Smooth muscle cell (in vitro differentiated cells): ENCODE results near the gene AGAP1. TPM values are rescaled to one million over a fixed set of nuclear protein-coding genes. Genes with fewer than 3 reads are reported as not detected.

Source experiments
- DNase-seq: peaks from one replicate; lab custom pipeline; 2025; ENCODE audit not compliant: unreplicated experiment; lab: John Stamatoyannopoulos, UW
- H2AFZ ChIP-seq: fragments of 200-600 bp; sonication (generic); 2 replicates; pipeline ENCODE4 v1.6.0; 2016; ENCODE audit warnings: antibody characterized with exemption, low read depth, mild to moderate bottlenecking
- H3F3A ChIP-seq: fragments of 200-600 bp; sonication (generic); 2 replicates; pipeline ENCODE4 v1.6.0; 2017; ENCODE audit warnings: antibody characterized with exemption, low read depth
- H3K27ac ChIP-seq: fragments of 200-600 bp; sonication (generic); 2 replicates; pipeline ENCODE4 v1.5.1; 2016; ENCODE audit warnings: low read depth, mild to moderate bottlenecking
- H3K27me3 ChIP-seq: fragments of 200-600 bp; sonication (generic); 2 replicates; pipeline ENCODE4 v1.6.1; 2016; ENCODE audit warnings: low read depth, mild to moderate bottlenecking
- H3K36me3 ChIP-seq: fragments of 200-600 bp; sonication (generic); 2 replicates; pipeline ENCODE4 v1.5.1; 2016; ENCODE audit warnings: low read depth
- H3K4me1 ChIP-seq: fragments of 200-600 bp; sonication (generic); 2 replicates; pipeline ENCODE4 v1.5.1; 2016; ENCODE audit warnings: low read depth
- H3K4me2 ChIP-seq: fragments of 200-600 bp; sonication (generic); 2 replicates; pipeline ENCODE4 v1.6.0; 2016; ENCODE audit warnings: mild to moderate bottlenecking
- H3K4me3 ChIP-seq: fragments of 200-600 bp; sonication (generic); 2 replicates; pipeline ENCODE4 v1.5.1; 2016; ENCODE audit warnings: mild to moderate bottlenecking
- H3K79me2 ChIP-seq: fragments of 200-600 bp; sonication (generic); 2 replicates; pipeline ENCODE4 v1.6.0; 2016; ENCODE audit warnings: low read depth, mild to moderate bottlenecking
- H3K9ac ChIP-seq: fragments of 200-600 bp; sonication (generic); 2 replicates; pipeline ENCODE4 v1.6.0; 2016; ENCODE audit warnings: low read depth
- H3K9me3 ChIP-seq: fragments of 200-600 bp; sonication (generic); replicated peaks from 2 replicates; pipeline ENCODE4 v1.5.1; 2016; ENCODE audit warnings: low read depth
- H4K20me1 ChIP-seq: fragments of 200-600 bp; sonication (generic); 2 replicates; pipeline ENCODE4 v1.6.0; 2016; ENCODE audit warnings: low read depth
- CTCF ChIP-seq: fragments of 200-600 bp; sonication (generic); IDR thresholded peaks from 2 replicates; pipeline ENCODE4 v1.5.1; 2017; ENCODE audit warnings: borderline replicate concordance, mild to moderate bottlenecking, antibody characterized with exemption; ENCODE audit not compliant: insufficient read depth, poor library complexity, severe bottlenecking
- WGBS: methylation state at CpG from one replicate; pipeline ENCODE4 v1.1.7; 2016; ENCODE audit warnings: low lambda C conversion rate; 5-methylcytosine and 5-hydroxymethylcytosine counted together
- polyA plus RNA-seq: library from polyadenylated mRNA; unstranded; fragments of >200 nt; fragmentation: Nextera tagmentation; extraction: Ambion mirVana; gene quantifications from 2 replicates; pipeline ENCODE4 v1.2.1, GENCODE V29; 2016
- total RNA-seq: library from RNA; depleted of rRNA; stranded (reverse); fragments of >200 nt; gene quantifications from 2 replicates; pipeline ENCODE4 v1.2.3, GENCODE V29; 2014

The AGAP1 gene
- total and polyA plus RNA-seq, 2 experiments from 2014 or later, result 3.9 to 9.8 TPM

DNA sequence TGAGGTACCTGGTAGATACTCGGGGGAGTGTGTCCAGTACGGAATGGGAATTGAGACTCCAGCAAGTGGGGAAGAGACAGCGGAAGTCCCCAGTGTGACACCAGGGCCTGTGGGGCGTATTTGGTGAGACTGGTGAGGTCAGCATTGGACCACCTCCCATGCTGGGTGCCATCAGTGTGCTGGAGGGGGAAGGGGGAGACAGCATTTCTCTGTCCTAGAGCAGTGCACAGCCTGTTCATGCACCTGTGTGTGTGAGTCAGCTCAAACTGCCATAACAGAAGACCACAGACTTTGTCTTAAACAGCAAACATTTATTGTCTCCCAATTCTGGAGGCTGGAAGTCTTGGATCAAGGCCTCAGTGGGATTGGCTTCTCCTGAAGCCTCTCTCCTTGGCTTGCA is 372.5 kb downstream of the AGAP1 start:
- no peak for DNase-seq
- H3K4me2 ChIP-seq, result no peak overlapping the region
- 98% methylated on average over 4 of the region's 4 CpGs for WGBS

DNA sequence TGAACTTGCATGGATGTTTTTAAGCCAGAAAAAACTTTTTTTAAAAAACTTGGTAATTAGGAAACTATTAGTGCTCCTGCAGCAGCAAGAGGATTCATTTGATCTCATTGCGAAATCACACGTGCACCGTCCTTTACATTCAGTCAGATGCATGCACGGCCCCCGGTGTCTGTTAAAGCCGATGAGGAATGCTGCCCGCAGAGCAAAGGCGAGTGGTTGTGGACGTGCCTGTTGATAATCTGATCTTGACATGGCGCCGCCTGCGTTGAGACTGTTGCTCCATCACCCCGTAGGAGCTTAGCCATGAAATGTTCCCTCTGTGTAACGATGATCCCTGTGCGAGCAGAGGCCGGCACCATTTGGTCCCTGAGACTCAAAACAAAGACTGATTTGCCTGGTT is 374.4 kb downstream of the AGAP1 start:
- DNase-seq, result no peak
- Histone ChIP-seq H3F3A (no peaks in the 10 kb centered on the region), H3K79me2 (no peaks in the 10 kb centered on the region), H3K9me3 (no peaks in the 10 kb centered on the region), H3K27me3 (no peaks in the 10 kb centered on the region), H2AFZ (no peak overlapping the region), H3K36me3 (no peaks in the 10 kb centered on the region), H3K9ac (no peak overlapping the region), H3K27ac (no peak overlapping the region), H3K4me3 (no peak overlapping the region), H3K4me1 (no peaks in the 10 kb centered on the region), H4K20me1 (peaks cover 3% of the 10 kb centered on the region), H3K4me2 (no peak overlapping the region)
- WGBS, result 85% methylated on average over 16 of the region's 16 CpGs
- no peak for TF ChIP-seq CTCF

More for the DNA sequence above, 372.5 kb downstream of the AGAP1 start:
- H3K79me2 ChIP-seq, result no peaks in the 10 kb centered on the region
- no peak overlapping the region for H2AFZ ChIP-seq
- peaks cover 3% of the 10 kb centered on the region for H4K20me1 ChIP-seq
- TF ChIP-seq CTCF, result no peak
- no peaks in the 10 kb centered on the region for H3K36me3 ChIP-seq
- H3K27ac ChIP-seq, result no peak overlapping the region
- no peak overlapping the region for H3K9ac ChIP-seq
- no peaks in the 10 kb centered on the region for H3K9me3 ChIP-seq
- no peak overlapping the region for H3K4me3 ChIP-seq
- no peaks in the 10 kb centered on the region for H3F3A ChIP-seq
- no peaks in the 10 kb centered on the region for H3K4me1 ChIP-seq
- H3K27me3 ChIP-seq, result no peaks in the 10 kb centered on the region

- no peak for DNase-seq
- Histone ChIP-seq H3K4me3 (no peak overlapping the region), H2AFZ (no peak overlapping the region), H4K20me1 (no peaks in the 10 kb centered on the region), H3K4me1 (no peaks in the 10 kb centered on the region), H3K27me3 (no peaks in the 10 kb centered on the region), H3F3A (no peaks in the 10 kb centered on the region), H3K9me3 (no peaks in the 10 kb centered on the region), H3K9ac (no peak overlapping the region), H3K36me3 (no peaks in the 10 kb centered on the region), H3K27ac (no peak overlapping the region), H3K79me2 (no peaks in the 10 kb centered on the region), H3K4me2 (no peak overlapping the region)
- no peak for TF ChIP-seq CTCF
- 98% methylated on average over 2 of the region's 2 CpGs for WGBS
These were observed 374.8 kb downstream of the AGAP1 start for GRCh38 chr2:235868645-235869044.

GRCh38 chr2:235870515-235870914 is 376.7 kb downstream of the AGAP1 start:
- DNase-seq, result no peak
- Histone ChIP-seq H3K4me3 (no peak overlapping the region), H3K27ac (no peak overlapping the region), H3K9me3 (no peaks in the 10 kb centered on the region), H3F3A (no peaks in the 10 kb centered on the region), H3K4me2 (no peak overlapping the region), H3K36me3 (no peaks in the 10 kb centered on the region), H3K27me3 (no peaks in the 10 kb centered on the region), H3K79me2 (no peaks in the 10 kb centered on the region), H3K9ac (no peak overlapping the region), H2AFZ (no peak overlapping the region), H4K20me1 (no peaks in the 10 kb centered on the region), H3K4me1 (no peaks in the 10 kb centered on the region)
- no peak for TF ChIP-seq CTCF
- WGBS, result 100% methylated on average over 1 of the region's 1 CpG
